ENCODE data around the gene TTC39B. TPM values are rescaled to one million over a fixed set of nuclear protein-coding genes. Genes with fewer than 3 reads are reported as not detected.

TTC39B gene
- total and polyA plus RNA-seq, 2 of the 8 experiments (the other 6 are each of a cell fraction or from before 2014, with no cell fraction given) = 1.6 to 10.9 TPM

GRCh38 chr9:15132091-15132490 is 174.9 kb downstream of the TTC39B start:
- Histone ChIP-seq H3K9ac (replicated peaks in 1 of 4; ENCODE audit: extremely low read depth in 1 of 4, low read depth in 3 of 4, low read length in 3 of 4) (no peak overlapping the region), H2BK15ac (ENCODE audit: low read length) (no peak overlapping the region), H3K4ac (replicated peaks; ENCODE audit: insufficient read length, low read depth, low read length) (no peak overlapping the region), H3K56ac (replicated peaks; ENCODE audit: insufficient read length, low read depth, low read length) (no peak overlapping the region), H3K27ac (ENCODE audit: low read depth, low read length) (no peak overlapping the region), H2BK12ac (ENCODE audit: low read depth, low read length) (no peak overlapping the region), H3K79me1 (ENCODE audit: low read depth, low read length) (no peaks in the 10 kb centered on the region), H3K79me2 (ENCODE audit: control insufficient read depth in 1 of 2, insufficient read depth in 2 of 2, low read length in 2 of 2) (no peaks in the 10 kb centered on the region), H2BK120ac (replicated peaks; ENCODE audit: low read depth, low read length) (no peak overlapping the region), H3K14ac (ENCODE audit: insufficient read length) (no peak overlapping the region), H4K20me1 (replicated peaks in 1 of 2; ENCODE audit: control insufficient read depth in 1 of 2, insufficient read depth in 2 of 2, low read length in 2 of 2) (no peaks in the 10 kb centered on the region), H4K5ac (ENCODE audit: insufficient read length, low read depth, low read length) (no peak overlapping the region), H2AFZ (ENCODE audit: low read length) (no peak overlapping the region), H3K23me2 (ENCODE audit: low read depth, low read length) (no peaks in the 10 kb centered on the region), H3K9me3 (ENCODE audit: insufficient read depth in 2 of 2, low read depth in 1 of 2, low read length in 1 of 2) (no peaks in the 10 kb centered on the region), H3K4me1 (replicated peaks in 1 of 4; ENCODE audit: control insufficient read depth in 3 of 4, insufficient read depth in 4 of 4, low read length in 3 of 4) (peaks cover 2 to 11% (median 8%) of the 10 kb centered on the region in 4 experiments; a peak in 5 of 7 replicates), H2BK5ac (ENCODE audit: low read depth, low read length) (no peak overlapping the region), H3K4me2 (ENCODE audit: insufficient read depth in 1 of 2, low read depth in 2 of 2, low read length in 2 of 2) (no peak overlapping the region), H3K18ac (ENCODE audit: extremely low read depth, low read length) (no peak overlapping the region), H3K23ac (ENCODE audit: insufficient read length) (no peak overlapping the region), H3K36me3 (ENCODE audit: control insufficient read depth in 2 of 4, insufficient read depth in 4 of 4, low read length in 3 of 4) (no peaks in the 10 kb centered on the region), H4K91ac (replicated peaks; ENCODE audit: insufficient read length, low read length) (no peak overlapping the region), H2AK5ac (ENCODE audit: low read depth, low read length) (no peak overlapping the region), H4K8ac (ENCODE audit: extremely low read depth, insufficient read depth, low read length) (no peak overlapping the region), H3K27me3 (replicated peaks in 1 of 4; ENCODE audit: control insufficient read depth in 3 of 4, extremely low read depth in 1 of 4, insufficient read depth in 3 of 4, low read length in 3 of 4) (no peaks in the 10 kb centered on the region), H2BK20ac (ENCODE audit: low read length) (no peak overlapping the region), H3K4me3 (ENCODE audit: extremely low read depth in 1 of 4, insufficient read depth in 2 of 4, low read depth in 3 of 4, low read length in 4 of 4) (no peak overlapping the region)
- WGBS, 2 experiments (ENCODE audit: extremely low coverage in 1 of 2, insufficient coverage in 1 of 2, insufficient read length in 1 of 2, insufficient replicate concordance in 2 of 2, low coverage in 1 of 2, low lambda C conversion rate in 2 of 2, missing lambda C conversion rate in 1 of 2) = 88% methylated on average over 5 of the region's 5 CpGs; no CpG with 5 or more reads in 1 of the 2 experiments
- FAIRE-seq = no peak
- POLR2A ChIA-PET (ENCODE audit: partially characterized antibody) = no interaction called here
- no peak for DNase-seq (ENCODE audit: low read depth in 1 of 2, low spot score in 2 of 2)
- CTCF ChIA-PET (ENCODE audit: partially characterized antibody) = interaction anchor here (1.0 to 6.5 kb wide), 4 partner anchors 18 to 362 kb away, joined by 3 to 93 read pairs (median 4); no protein-coding TSS in a partner anchor
- TF ChIP-seq KDM5A (IDR thresholded peaks at IDR 0.05; ENCODE audit: low read length) (no peak), PHF8 (conservative IDR thresholded peaks at IDR 0.05; ENCODE audit: low read depth, low read length) (no peak), FOSL1 (IDR thresholded peaks at IDR 0.05; ENCODE audit: insufficient read depth, low read depth, low read length) (no peak), RBBP5 (IDR thresholded peaks at IDR 0.05; ENCODE audit: borderline replicate concordance, low read depth, low read length) (no peak)

All from H1 (cell line).